Activated CD4-positive, alpha-beta T cell treated with anti-CD3 and anti-CD28 coated beads for 1 hour (primary cell): ENCODE results near the gene RAB6D.
"Not testable (repeated sequence)": the region's sequence is repeated elsewhere in the genome, so short reads cannot be mapped to it uniquely, and the experiment has no call there.

ENCODE experiments used
- DNase-seq: peaks from one replicate; pipeline ENCODE4 v3.0.0-alpha.2; 2020

Gene RAB6D

GRCh38 chr2:131363213-131363612 lies 755 bp downstream of the RAB6D start:
- not testable (repeated sequence) for DNase-seq

GRCh38 chr2:131361773-131362172 lies 2.2 kb downstream of the RAB6D start:
- DNase-seq = not testable (repeated sequence)

DNA sequence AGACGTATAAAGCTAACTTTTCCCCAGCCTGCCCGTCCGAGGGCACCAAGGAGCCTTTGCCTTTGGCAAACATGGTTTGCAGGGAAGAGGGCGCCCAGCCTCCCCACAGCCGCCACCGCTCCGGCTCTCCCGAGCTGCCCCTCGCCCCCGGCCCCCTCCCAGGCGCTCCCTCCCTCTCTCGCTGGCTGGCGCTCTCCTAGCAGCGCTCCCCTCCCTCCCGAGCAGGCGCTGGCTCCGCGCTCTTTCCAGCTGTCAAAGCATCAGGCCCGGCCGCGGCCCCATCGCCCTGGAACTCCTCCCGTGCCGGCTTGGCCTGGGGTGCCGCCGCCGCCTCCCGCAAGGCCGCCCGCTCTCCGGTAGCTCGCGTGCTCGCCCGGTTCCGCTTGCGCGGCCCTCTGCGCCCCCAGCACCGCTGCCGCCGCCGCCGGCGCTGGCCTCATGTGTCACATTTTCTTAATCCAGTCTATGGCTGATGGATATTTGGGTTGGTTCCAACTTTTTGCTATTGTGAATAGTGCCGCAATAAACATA lies 10.7 kb downstream of the RAB6D start:
- DNase-seq = not testable (repeated sequence)

DNA sequence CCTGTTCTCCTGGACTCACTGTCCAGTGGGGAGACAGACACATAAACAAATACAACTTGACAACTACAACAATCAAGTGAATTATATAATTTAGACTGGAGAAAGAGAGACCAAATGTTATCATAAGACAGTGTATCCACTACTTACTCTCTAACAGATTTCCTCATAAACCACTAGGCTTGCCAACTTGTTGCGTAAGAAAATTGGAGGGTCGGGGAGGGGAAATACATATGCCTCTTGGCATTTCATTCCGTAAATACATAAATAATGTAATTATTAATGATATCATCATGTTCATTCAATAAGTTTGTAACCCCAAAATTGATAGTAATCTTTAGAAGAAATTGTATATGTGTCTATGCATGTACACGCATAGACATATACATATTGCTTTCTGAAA lies 14.9 kb downstream of the RAB6D start:
- DNase-seq = no peak

GRCh38 chr2:131347035-131347434 lies 16.9 kb downstream of the RAB6D start:
- DNase-seq = not testable (repeated sequence)

- DNase-seq = not testable (repeated sequence)
Observed at GRCh38 chr2:131339307-131339706, 24.7 kb downstream of the RAB6D start.

GRCh38 chr2:131335319-131335718 lies 28.6 kb downstream of the RAB6D start:
- not testable (repeated sequence) for DNase-seq

GRCh38 chr2:131332709-131333108 lies 31.3 kb downstream of the RAB6D start:
- DNase-seq = not testable (repeated sequence)

GRCh38 chr2:131331000-131331399 lies 33.0 kb downstream of the RAB6D start:
- not testable (repeated sequence) for DNase-seq

- no peak for DNase-seq
Observed at GRCh38 chr2:131322209-131322608, 41.8 kb downstream of the RAB6D start.

DNA sequence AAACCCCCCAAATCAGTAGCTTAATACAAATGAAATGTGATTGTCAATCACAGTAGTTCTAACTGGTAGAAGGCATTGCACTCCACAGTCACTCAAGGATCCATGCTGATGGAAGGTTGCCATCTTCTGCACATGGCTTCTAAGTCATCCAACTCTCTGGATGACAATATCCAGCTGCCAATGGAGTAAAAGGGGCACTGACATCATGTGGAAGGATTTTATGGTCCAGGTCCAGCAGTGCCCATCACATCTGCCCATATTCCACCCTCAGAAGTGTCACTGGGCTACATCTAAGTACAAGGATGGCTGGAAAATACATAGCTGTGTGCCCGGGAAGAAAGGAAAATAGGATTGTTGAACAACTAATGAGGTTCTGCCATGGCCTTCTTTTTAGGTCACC lies 42.6 kb downstream of the RAB6D start:
- DNase-seq = not testable (repeated sequence)

- DNase-seq = not testable (repeated sequence)
Observed at GRCh38 chr2:131311001-131311400, 53.0 kb downstream of the RAB6D start.
